HG02798 (cell line): ENCODE results near the gene NSUN7.
"Not testable (repeated sequence)": the region's sequence is repeated elsewhere in the genome, so short reads cannot be mapped to it uniquely, and the experiment has no call there.

Experiments
- ATAC-seq: cut with Tn5 transposase; IDR thresholded peaks from one replicate; pipeline ENCODE4 v1.9.1; 2021; ENCODE audit warnings: mild to moderate bottlenecking; ENCODE audit not compliant: unreplicated experiment, poor library complexity

Gene NSUN7

DNA sequence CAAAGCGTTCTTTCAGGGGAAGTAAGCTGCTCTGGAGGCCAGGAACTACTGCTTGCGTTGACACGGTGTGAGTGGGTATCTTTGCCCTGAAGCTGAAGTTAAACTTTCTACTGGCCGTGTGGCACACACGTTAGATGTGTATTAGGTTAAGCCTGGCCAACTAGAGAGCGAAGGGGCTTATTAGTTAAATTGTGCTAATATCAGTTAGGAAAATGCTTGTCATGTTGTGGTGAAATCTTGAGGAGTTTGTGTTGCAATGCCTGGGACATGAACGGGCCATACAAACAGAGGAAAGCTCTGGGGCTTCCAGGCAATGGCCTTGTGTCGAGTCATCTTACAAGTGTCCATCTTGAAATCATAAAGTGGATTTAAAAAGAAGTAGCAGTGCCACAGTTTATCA is 62.6 kb downstream of the NSUN7 start:
- ATAC-seq: no peak

DNA sequence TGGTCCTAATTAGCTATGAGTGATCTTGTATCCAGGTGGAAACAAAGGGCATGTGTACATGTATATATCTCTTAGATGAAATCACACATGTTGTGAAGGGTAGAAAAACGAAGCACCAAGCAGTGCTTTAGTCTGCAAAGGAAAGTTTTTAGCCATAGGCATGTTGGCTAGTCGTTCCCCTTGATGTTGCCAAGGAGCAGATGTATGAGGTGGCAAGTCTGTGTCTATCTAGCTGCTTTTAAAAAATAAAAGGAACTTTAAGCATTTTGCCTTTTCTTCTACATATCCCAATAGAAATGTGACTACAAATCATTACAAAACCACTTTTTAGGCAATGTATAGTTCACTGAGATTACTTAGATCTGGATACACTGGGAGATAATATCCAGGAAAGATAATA is 63.1 kb downstream of the NSUN7 start:
- no peak for ATAC-seq

DNA sequence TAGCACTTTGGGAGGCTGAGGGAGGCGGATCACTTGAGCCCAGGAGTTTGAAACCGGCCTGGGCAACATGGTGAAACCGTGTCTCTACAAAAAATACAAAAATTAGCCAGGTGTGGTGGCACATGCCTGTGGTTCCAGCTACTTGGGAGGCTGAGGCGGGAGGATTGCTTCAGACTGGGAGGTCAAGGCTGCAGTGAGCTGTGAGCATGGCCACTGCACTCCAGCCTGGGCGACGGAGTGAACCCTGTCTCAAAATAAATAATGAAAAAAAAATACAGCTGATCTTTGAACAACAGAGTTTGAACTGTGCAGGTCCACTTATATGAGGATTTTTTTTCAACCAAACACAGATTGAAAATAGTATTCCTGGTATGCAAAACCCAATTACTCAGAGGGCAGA is 67.4 kb downstream of the NSUN7 start:
- not testable (repeated sequence) for ATAC-seq

DNA sequence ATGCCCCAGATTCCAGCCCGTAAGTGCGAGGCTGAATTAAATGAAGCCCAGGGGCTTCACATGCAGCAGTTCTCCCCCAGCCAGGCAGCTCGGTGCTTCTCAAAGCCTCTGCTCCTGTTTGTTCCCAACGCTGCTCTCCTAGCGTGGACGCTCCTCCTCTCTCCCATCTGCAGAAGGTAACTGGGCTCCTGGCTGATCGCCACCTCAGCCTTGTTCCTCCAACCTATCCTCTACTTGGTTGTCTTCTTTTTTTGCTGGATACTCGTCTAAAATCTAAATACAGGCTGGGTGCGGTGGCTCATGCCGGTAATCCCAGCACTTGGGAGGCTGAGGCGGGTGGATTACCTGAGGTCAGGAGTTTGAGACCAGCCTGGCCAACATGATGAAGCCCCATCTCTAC is 70.3 kb downstream of the NSUN7 start:
- no peak for ATAC-seq

DNA sequence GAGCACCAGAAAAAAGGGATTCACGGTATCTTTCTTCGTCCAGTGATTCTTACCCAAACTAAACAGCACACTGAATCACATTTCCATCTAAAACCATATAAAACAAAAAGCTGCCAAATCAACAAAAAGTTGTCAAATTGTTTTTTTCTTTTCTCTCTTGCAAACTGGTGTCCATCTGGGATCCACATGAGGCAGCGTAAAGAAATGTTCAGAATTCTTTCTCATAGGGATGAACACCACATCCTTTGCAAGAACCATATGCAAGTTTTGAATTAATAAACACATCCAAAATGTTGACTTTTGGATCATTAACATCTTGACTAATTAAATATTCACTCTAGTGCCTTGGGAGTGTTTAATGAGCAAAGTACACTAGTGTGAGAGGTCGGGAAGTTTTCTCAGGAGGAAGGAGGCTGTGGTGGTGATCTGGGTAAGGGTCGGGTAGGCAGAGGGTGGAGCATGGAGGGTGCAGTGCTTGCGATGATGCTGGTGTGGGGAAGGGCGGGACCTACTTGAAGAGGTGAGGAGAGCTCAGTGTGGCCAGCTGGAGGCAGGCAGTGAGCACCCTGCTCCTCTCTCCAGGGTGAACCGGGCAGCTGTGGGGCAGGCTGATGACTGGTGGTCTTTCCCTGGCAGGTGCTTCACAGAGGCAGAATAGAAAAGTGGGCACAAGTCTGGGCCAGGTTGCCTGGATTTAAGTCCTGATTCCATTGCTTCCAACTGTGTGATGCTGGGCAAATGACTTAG is 72.8 kb downstream of the NSUN7 start:
- no peak for ATAC-seq

DNA sequence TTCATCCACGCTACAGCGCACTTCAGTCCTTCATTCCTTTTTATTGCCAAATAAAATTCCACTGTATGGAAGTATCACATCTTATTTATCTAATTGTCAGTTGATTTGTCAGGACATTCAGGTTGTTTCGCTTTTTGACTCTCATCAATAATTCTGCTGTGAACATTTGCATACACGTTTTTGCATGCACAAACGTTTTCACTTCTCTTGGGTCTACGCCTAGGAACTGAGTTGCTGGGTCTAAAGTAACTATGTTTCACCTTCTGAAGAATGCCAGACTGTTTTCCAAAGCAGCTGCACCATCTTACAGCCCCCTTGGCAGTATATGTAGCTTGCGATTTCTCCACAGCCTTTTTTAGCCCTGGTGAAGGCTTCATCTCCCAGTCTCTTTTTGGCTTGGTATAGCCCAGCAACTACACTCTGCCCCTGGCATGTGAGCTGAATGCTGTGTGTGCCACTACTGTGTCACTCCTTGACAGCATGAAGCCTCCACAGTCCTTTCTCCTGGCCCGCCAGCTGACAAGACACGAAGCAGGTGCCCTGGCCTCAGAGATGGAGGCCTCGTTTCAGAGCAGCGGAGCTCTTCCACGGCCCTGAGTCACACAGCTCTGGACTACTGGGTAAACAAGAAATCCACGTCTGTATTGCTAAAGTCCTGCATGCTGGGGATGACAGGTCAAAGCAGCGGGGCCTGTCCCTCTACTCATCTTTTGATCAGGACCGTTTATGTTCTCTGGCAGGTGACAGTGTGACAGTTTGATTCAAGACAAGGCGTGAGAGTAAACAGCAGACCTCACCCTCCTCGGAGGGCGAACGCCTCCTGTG is 75.5 kb downstream of the NSUN7 start:
- peak; percentile 53 for ATAC-seq

DNA sequence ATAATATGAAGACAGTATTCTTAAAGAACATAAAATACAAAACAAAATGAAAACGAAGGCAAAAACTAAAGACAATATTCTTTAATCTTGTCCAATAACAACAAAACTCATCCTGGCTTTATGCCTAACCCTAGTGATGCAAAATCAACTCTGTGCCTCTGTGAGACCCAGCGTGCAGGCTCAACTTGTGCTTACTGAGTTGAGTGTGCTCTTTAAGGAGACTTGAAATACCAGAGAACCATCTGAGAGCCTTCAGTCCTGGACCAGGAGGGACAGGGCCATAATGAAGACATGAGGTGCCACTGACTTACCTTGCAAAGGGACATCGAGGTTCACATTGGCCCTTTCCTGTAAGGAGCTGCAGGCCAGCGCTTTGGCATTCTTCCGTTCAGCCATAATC is 77.1 kb downstream of the NSUN7 start:
- no peak for ATAC-seq

DNA sequence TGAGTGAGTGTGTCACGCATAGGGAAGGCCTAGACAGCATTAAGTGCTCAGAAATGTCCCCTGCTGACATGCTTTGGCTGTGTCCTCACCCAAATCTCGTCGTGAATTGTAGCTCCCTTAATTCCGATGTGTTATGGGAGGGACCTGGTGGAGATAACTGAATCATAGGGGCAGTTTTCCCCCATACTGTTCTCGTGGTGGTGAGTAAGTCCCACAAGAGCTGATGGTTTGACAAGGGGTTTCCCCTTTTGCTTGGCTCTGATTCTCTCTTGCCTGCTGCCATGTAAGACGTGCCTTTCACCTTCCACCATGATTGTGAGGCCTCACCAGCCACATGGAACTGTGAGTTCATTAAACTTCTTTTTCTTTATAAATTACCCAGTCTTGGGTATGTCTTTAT is 78.0 kb downstream of the NSUN7 start:
- no peak for ATAC-seq

DNA sequence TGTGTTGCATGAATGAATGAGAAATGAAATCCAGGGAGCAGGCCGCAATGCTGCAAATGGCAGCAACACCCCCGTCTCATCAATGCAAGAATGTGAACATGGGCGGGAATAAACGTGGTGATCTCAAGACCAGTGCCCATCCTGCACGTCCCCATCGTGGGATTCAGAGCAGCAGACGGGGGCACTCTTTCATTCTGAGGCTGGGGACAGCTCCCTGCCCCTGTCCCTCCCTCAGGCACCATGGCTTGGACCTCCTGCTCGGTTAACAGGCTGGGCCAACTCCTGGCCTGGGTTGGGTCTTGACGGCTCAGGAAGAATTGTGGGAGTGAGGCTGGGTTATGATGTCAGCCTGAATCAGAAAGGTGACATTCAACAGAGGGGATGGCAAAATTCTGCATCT is 78.9 kb downstream of the NSUN7 start:
- no peak for ATAC-seq

DNA sequence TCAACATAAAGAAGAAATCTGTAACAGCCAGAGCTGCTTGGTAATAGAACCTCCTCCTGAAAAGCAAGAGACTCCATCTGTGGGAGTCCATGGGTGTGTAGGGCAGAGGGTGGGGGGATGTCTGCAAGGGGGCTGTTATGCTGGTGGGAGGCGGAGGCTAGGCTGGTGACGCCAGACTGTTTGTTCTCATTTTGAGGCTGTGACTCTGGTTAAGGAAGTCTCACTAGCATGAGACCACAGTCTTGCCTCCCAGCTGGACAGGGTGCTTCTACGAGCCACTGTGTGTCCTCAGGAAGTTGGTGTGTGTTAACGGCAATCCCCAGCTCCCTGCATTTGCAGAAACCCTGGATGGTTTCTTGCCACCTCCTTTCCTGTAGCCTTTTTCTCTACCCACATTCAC is 79.8 kb downstream of the NSUN7 start:
- ATAC-seq: no peak

DNA sequence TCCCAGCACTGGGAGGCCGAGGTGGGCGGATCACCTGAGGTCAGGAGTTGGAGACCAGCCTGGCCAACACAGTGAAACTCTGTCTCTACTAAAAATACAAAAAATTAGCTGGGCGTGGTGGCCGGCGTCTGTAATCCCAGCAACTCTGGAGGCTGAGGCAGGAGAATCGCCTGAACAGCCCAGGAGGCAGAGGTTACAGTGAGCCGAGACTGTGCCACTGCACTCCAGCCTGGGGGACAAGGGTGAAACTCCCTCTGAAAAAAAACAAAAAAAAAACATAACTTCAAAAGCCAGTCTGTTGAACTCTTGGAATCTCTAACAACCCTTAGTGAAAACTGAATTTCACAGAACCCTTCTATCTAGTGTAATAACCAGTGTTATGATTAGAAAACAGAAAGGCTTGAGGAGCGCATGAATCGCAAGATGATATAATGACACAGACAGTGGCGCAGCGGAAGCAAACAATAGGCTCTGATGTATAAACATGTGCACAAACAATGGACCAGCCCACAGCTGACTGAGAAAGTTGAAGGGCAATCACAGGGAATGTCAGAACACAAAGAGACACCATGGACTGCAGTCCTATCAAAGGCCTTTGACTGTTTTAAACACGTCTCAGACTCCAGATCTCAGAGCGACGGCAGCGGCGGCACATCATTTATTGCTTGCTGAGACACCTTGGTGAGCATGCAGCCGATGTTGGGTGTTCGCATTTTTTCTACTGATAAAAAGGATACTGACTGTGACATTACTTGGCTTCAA is 81.6 kb downstream of the NSUN7 start:
- ATAC-seq: no peak

DNA sequence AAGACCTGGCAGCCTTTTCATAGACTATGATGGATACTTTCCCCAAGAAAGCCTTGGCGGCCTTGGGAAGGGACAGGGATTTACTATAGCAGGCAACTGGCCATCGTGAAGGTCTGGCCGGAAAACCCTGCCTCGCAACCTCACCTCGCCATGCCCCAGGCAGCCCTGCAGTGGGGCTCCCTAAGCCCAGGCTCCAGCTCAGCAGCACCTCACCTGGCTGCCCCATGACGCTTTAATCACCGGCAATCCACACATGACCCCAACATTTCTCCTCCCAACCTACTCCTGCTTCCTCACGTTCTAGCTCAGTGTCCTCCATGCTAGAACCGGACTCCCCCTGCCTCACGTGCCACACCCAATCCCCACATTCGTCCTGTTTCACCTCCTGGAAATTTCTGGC is 82.4 kb downstream of the NSUN7 start:
- ATAC-seq: no peak

DNA sequence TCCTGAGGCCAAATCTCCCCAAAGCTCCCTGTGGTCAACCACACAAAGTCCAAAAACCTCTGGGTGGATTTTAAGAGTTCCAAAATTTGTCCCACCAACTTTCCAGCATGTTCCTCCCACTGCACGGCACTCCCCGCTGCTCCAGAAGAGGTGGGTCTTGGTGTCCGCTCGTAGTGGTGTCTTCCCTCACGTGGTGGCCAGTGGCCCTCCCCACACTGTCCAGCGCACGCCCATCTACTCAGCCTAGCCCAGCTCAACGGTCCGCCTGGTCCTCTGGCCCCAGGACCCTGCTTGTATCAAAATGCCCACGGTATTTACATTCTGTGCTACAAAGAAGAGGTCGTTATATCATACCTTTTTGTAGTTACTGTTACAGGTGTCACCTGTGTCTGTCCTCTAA is 83.5 kb downstream of the NSUN7 start:
- ATAC-seq: no peak

DNA sequence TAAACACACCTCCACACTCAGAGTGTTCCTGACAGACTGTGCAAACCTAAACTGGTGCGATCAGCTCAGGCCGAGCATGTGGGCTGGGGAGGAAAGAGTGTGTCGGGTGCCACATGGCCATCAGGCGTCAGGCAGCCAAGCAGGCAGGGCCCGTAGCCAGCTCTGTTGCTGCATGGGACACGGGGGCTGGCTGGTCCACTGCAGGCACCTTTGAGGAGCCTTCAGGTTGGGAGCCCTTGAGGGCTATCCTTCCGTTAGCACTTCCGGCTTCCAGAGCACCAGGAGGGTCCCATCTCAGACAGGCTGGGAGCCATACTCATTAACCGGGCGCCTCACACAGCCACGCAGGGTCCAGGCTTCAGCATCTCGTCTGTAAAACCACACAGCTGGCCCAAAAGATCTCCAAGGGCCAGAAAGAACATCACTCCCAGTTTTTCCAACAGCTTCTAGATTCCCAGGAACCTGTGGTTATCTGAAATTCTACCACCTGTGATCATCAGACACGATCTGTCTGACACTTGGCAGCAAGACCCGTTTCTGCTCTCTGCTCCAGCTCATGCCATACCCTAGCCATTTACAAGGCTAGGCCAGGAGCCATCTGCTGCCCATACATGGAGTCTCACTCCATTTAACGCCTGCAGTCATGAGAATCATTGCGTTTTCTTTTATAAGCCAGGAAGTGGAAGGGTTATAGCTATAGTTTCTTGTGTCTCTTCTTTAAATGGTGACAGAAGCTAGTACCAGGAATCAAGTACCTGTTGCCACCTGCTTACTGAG is 87.5 kb downstream of the NSUN7 start:
- no peak for ATAC-seq

DNA sequence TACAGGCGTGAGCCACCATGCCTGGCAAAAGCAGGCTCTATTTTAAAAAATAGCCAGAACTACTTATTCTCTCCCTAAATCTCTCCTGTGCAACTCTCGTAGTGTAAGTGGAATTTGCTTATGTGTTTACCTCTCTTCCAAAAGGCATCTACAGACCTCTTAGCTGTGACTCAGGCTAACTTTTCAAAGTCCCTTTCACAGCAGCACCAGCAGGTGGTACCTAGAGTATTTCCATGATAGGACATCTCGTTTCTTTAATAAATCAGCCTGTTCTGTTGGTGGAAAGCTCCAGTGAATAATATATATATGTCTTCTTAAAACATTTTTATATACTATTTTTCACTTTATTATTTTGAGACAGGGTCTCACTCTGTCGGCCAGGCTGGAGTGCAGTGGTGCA is 89.0 kb downstream of the NSUN7 start:
- no peak for ATAC-seq

DNA sequence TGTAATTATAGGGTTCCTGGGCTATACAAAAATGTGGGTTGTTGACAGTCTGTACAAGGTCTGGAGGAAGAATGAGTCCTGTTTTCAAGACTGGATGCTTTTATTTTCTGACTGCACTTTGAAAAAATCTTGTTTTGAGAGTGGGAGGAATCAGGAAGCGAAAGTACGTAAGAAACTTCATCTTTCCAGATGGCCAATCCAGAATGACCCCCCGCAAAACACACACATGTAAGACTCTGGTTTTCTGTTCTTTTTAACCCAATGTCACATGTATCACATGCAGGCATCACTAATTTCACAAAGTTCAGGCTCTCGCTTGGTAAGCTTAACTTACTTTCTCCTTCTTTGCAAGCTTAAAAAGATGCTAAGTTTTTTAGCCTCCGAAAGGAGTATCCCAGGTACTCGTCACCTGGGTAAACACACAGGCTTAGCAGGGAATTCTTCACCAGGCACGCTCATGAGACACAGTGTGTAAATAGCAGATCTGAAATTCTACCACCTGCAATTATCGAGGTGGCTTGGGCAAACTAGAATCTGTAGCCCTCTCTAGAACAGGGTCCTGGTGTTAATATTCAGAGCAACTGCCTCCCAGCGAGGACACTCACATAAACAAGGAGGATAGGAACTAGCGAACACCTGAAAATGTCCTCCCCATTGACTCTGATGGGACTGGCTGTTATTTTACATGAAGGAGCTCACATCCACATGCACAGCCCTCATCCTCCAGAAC is 90.7 kb downstream of the NSUN7 start:
- ATAC-seq: peak; percentile 31

DNA sequence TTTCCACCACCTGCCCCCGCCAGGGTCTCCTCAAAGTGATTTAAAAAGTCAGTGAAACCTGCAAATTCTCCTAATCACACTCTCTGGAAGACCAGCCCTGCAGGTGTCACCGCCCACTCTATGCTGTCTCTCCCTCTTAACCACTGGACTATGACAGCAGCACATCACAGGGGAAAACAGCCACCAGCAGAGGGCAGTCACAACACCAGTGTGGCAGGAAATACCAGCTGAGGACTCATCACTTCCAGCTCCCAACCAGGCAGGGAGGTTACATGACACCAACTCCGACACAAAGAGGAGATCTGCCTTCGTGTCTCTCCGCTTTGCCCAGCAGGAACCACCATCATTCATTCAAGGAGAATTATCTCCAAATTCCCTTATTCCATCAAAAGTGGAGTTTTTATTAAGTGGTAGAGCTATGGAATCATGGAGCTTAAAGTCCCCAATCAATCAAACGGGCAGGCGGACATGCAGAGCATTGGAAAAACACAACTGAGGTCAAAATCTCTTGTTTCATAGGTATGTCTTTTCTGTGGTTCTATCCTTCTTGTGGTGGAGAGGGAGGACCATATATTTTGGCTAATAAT is 91.3 kb downstream of the NSUN7 start:
- peak; percentile 87 for ATAC-seq

DNA sequence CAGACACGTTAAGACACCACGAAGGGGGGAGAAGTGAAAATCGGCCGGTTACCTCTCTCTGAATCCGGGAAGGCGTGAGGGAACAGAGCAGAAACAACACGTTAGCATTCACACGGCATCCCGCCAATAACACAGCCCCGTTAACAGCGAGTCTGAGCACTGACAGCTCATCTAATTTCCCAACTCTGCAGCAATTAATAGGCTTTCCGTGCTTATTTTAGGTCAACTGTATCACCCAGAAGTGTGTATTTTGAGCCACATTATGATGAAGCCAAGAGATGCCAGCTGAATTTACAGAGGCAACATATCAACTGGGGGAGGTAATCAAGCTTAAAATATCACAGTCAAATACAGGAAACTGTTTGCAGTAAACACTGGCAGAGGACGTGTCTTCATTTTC is 92.6 kb downstream of the NSUN7 start:
- ATAC-seq: no peak

DNA sequence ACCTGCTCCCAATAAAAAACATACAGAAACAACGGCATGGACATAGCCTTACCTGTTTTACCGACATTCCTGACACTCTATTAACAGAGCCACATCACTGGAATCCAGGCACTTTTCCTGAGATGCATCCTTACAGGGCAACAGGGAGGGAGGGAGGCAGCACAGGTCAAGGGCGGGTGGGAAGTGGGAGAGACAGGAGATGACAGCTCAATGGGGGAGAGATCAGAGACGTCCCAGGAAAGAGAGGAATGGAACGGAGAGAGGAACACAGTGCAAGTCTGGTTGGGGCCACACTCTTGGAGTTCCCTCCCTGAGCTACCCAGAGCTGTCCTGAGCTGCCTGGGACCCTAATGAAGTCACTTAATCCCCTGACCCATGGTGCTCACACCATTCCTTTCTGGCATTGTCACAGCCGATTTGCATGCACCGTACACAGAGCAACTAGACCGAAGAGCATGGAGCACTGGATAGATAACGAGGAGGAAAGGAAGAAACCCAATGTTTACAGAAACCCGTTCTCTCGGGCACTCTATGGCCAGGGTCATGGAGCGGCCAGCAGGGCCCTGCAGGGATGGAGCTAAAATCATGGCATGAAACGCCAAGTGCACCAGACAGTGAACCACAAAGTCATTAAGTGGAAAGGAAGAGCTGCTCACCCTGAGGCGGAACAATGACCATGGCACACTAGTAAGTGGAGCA is 93.1 kb downstream of the NSUN7 start:
- ATAC-seq: no peak
